H9 (cell line): ENCODE measurements around the gene ITPK1. TPM values are rescaled to one million over a fixed set of nuclear protein-coding genes. Genes with fewer than 3 reads are reported as not detected.

Experiments used
- DNase-seq: peaks from one replicate; pipeline ENCODE4 v3.0.0-alpha.2; 2017
- H2AFZ ChIP-seq: one replicate; pipeline ENCODE4 v1.6.1; 2013; ENCODE audit warnings: mild to moderate bottlenecking, low read length, control low read depth, moderate library complexity
- H2AK5ac ChIP-seq: 2 replicates; pipeline ENCODE4 v1.6.1; 2013; ENCODE audit warnings: low read length, control low read depth, mixed read lengths; ENCODE audit not compliant: insufficient read length
- H2BK120ac ChIP-seq: one replicate; pipeline ENCODE4 v1.6.1; 2013; ENCODE audit warnings: low read depth, mild to moderate bottlenecking, low read length, control low read depth, inconsistent platforms; ENCODE audit not compliant: poor library complexity, severe bottlenecking
- H2BK12ac ChIP-seq: 2 replicates; pipeline ENCODE4 v1.6.1; 2013; ENCODE audit warnings: low read length, control low read depth, mixed read lengths, low read depth; ENCODE audit not compliant: insufficient read length
- H2BK15ac ChIP-seq: 2 replicates; pipeline ENCODE4 v1.6.1; 2013; ENCODE audit warnings: low read depth, low read length, control low read depth
- H2BK20ac ChIP-seq: one replicate; pipeline ENCODE4 v1.6.1; 2013; ENCODE audit warnings: low read depth, mild to moderate bottlenecking, low read length, control low read depth, inconsistent platforms; ENCODE audit not compliant: poor library complexity, severe bottlenecking
- H2BK5ac ChIP-seq: 2 replicates; pipeline ENCODE4 v1.6.1; 2013; ENCODE audit warnings: low read length, control low read depth, mixed read lengths; ENCODE audit not compliant: insufficient read length
- H3K14ac ChIP-seq: 2 replicates; pipeline ENCODE4 v1.6.1; 2013; ENCODE audit warnings: low read length, control low read depth; ENCODE audit not compliant: insufficient read depth
- H3K18ac ChIP-seq: 2 replicates; pipeline ENCODE4 v1.6.1; 2013; ENCODE audit warnings: low read depth, mild to moderate bottlenecking, mixed read lengths, low read length, control low read depth; ENCODE audit not compliant: insufficient read length
- H3K23ac ChIP-seq: 2 replicates; pipeline ENCODE4 v1.6.1; 2013; ENCODE audit warnings: low read length, control low read depth, mixed read lengths, low read depth; ENCODE audit not compliant: insufficient read length
- H3K23me2 ChIP-seq: 2 replicates; pipeline ENCODE4 v1.6.1; 2013; ENCODE audit warnings: low read depth, mild to moderate bottlenecking, mixed read lengths, low read length, control low read depth; ENCODE audit not compliant: insufficient read length, poor library complexity, severe bottlenecking
- H3K27ac ChIP-seq: 2 replicates; pipeline ENCODE4 v1.5.1; 2013; ENCODE audit warnings: low read length, control low read depth, mixed read lengths, low read depth; ENCODE audit not compliant: insufficient read length
- H3K27me3 ChIP-seq: 2 replicates; pipeline ENCODE4 v1.6.1; 2013; ENCODE audit warnings: low read length, control low read depth, inconsistent platforms; ENCODE audit not compliant: insufficient read depth
- H3K4ac ChIP-seq: 2 replicates; pipeline ENCODE4 v1.6.1; 2013; ENCODE audit warnings: low read depth, mild to moderate bottlenecking, control low read depth, inconsistent platforms, low read length, moderate library complexity
- H3K4me1 ChIP-seq: 2 replicates; pipeline ENCODE4 v1.6.1; 2013; ENCODE audit warnings: low read length, control low read depth, inconsistent platforms; ENCODE audit not compliant: insufficient read depth
- H3K4me2 ChIP-seq: 2 replicates; pipeline ENCODE4 v1.6.1; 2013; ENCODE audit warnings: low read length, control low read depth, mixed read lengths; ENCODE audit not compliant: insufficient read length, insufficient read depth
- H3K56ac ChIP-seq: 2 replicates; pipeline ENCODE4 v1.6.1; 2013; ENCODE audit warnings: low read depth, mild to moderate bottlenecking, mixed read lengths, low read length, control low read depth; ENCODE audit not compliant: insufficient read length
- H3K79me1 ChIP-seq: 2 replicates; pipeline ENCODE4 v1.6.1; 2013; ENCODE audit warnings: low read depth, mild to moderate bottlenecking, moderate library complexity, low read length, control low read depth, inconsistent platforms; ENCODE audit not compliant: insufficient read depth, poor library complexity, severe bottlenecking
- H3K79me2 ChIP-seq: 2 replicates; pipeline ENCODE4 v1.6.1; 2013; ENCODE audit warnings: low read length, control low read depth, inconsistent platforms; ENCODE audit not compliant: insufficient read depth
- H3K9ac ChIP-seq: 2 replicates; pipeline ENCODE4 v1.6.1; 2013; ENCODE audit warnings: low read length, control low read depth, mixed read lengths; ENCODE audit not compliant: insufficient read length; ENCODE audit errors: extremely low read depth
- H3K9me3 ChIP-seq: one replicate; pipeline ENCODE4 v1.6.1; 2013; ENCODE audit warnings: low read depth, low read length, inconsistent platforms; ENCODE audit not compliant: control insufficient read depth
- H3T11ph ChIP-seq: one replicate; pipeline ENCODE4 v1.6.1; 2013; ENCODE audit warnings: mild to moderate bottlenecking, low read length, control low read depth, inconsistent platforms
- H4K20me1 ChIP-seq: one replicate; pipeline ENCODE4 v1.6.1; 2013; ENCODE audit not compliant: control insufficient read depth, insufficient read length, insufficient read depth
- H4K5ac ChIP-seq: 2 replicates; pipeline ENCODE4 v1.6.1; 2013; ENCODE audit warnings: low read depth, mild to moderate bottlenecking, mixed read lengths, low read length, control low read depth; ENCODE audit not compliant: insufficient read length
- H4K8ac ChIP-seq: replicated peaks from 2 replicates; pipeline ENCODE4 v1.6.1; 2013; ENCODE audit warnings: low read length, control low read depth, mixed read lengths, low read depth; ENCODE audit not compliant: insufficient read length
- H4K91ac ChIP-seq: 2 replicates; pipeline ENCODE4 v1.6.1; 2013; ENCODE audit warnings: low read depth, mild to moderate bottlenecking, moderate library complexity, mixed read lengths, low read length, control low read depth; ENCODE audit not compliant: insufficient read length
- H3K27ac Mint-ChIP-seq, 3 experiments: 2 replicates in 2 of 3; 3 replicates in 1 of 3; pipeline ENCODE4 v1.8.0; 2020 to 2021; ENCODE audit warnings: mixed read lengths in 3 of 3, mild to moderate bottlenecking in 1 of 3, moderate library complexity in 1 of 3
- H3K27me3 Mint-ChIP-seq: 2 replicates; pipeline ENCODE4 v1.8.0; 2021; ENCODE audit warnings: low read depth, mild to moderate bottlenecking, moderate library complexity, mixed read lengths
- H3K36me3 Mint-ChIP-seq, 3 experiments: 2 replicates in 2 of 3; 3 replicates in 1 of 3; pipeline ENCODE4 v1.8.0; 2020 to 2021; ENCODE audit warnings: low read depth in 3 of 3, mixed read lengths in 3 of 3; ENCODE audit not compliant: insufficient read depth in 1 of 3
- H3K4me1 Mint-ChIP-seq, 2 experiments: 2 replicates each; pipeline ENCODE4 v1.8.0; 2020; ENCODE audit warnings: mixed read lengths in 2 of 2
- H3K4me3 Mint-ChIP-seq, 2 experiments: 2 replicates in 1 of 2; 3 replicates in 1 of 2; pipeline ENCODE4 v1.8.0; 2020 to 2021; ENCODE audit warnings: mild to moderate bottlenecking in 2 of 2, mixed read lengths in 2 of 2, moderate library complexity in 1 of 2
- H3K9me3 Mint-ChIP-seq, 2 experiments: 2 replicates in 1 of 2; 3 replicates in 1 of 2; pipeline ENCODE4 v1.8.0; 2020; ENCODE audit warnings: mild to moderate bottlenecking in 2 of 2, mixed read lengths in 2 of 2, moderate library complexity in 1 of 2
- CTCF ChIP-seq: fragments of 200-600 bp; sonication (generic); conservative IDR thresholded peaks from 3 replicates; pipeline ENCODE4 v1.8.0; 2021; ENCODE audit warnings: antibody characterized with exemption, mild to moderate bottlenecking
- WGBS: extraction: QIAGEN DNeasy Blood & Tissue Kit; methylation state at CpG from one replicate; pipeline ENCODE4 v1.1.7; 2013; ENCODE audit warnings: missing lambda C conversion rate, low lambda C conversion rate, mixed read lengths; ENCODE audit not compliant: insufficient read length; ENCODE audit errors: extremely low coverage; 5-methylcytosine and 5-hydroxymethylcytosine counted together
- total RNA-seq: library from RNA; stranded (reverse); gene quantifications from 2 replicates; pipeline ENCODE4 v1.2.1, GENCODE V29; 2021

The ITPK1 gene
- total RNA-seq, 1 experiment from 2014 or later, result 92.7 TPM

- Histone ChIP-seq H3K23ac (no peak overlapping the region), H3K23me2 (no peaks in the 10 kb centered on the region), H3K4ac (no peak overlapping the region), H3K27me3 (no peaks in the 10 kb centered on the region), H4K5ac (no peak overlapping the region), H4K91ac (no peak overlapping the region), H2BK12ac (no peak overlapping the region), H2BK15ac (no peak overlapping the region), H3K56ac (no peak overlapping the region), H4K8ac (no peak overlapping the region), H2AK5ac (no peak overlapping the region), H3K79me1 (no peaks in the 10 kb centered on the region), H3K18ac (no peak overlapping the region), H3K27ac (no peak overlapping the region), H2BK5ac (no peak overlapping the region), H3K4me1 (no peaks in the 10 kb centered on the region; the same call in 1 of the 2 replicates), H2BK20ac (no peak overlapping the region), H2BK120ac (no peak overlapping the region), H3K79me2 (no peaks in the 10 kb centered on the region), H3K14ac (no peak overlapping the region), H3K4me2 (no peak overlapping the region), H2AFZ (no peak overlapping the region), H3T11ph (no peak overlapping the region), H3K9ac (no peak overlapping the region), H3K9me3 (no peaks in the 10 kb centered on the region), H4K20me1 (no peaks in the 10 kb centered on the region)
- Mint-ChIP-seq H3K4me3 (no peak overlapping the region), H3K4me1 (peaks cover 45% of the 10 kb centered on the region in 2 experiments), H3K36me3 (peaks cover 2 to 12% (median 12%) of the 10 kb centered on the region in 3 experiments; a peak in 6 of 7 replicates), H3K27ac (peak overlapping the region in 2 of 3 experiments; percentile 10 to 40; a peak in 2 of 7 replicates), H3K27me3 (no peaks in the 10 kb centered on the region), H3K9me3 (no peaks in the 10 kb centered on the region)
- no CpG with 5 or more reads among the region's 18 CpGs for WGBS
- no peak for DNase-seq
- no peak for TF ChIP-seq CTCF
Measured at GRCh38 chr14:93016275-93016845, 99.4 kb downstream of the ITPK1 start.
